Heart left ventricle (tissue), 13 donors: ENCODE data around the gene COL24A1.

Source experiments
- CTCF ChIP-seq, 12 donors: fragments of 200-600 bp; sonication (generic) in 4 of 12; IDR thresholded peaks; one replicate each; pipeline versions ENCODE4 v1.5.0 to v1.8.0; 2018 to 2022; ENCODE audit warnings: antibody characterized with exemption in 12 of 12, mild to moderate bottlenecking in 5 of 12
- POLR2A ChIP-seq, 2 donors: fragments of 450-650 bp; IDR thresholded peaks; one replicate each; pipeline ENCODE4 v1.6.1; 2017; ENCODE audit warnings: antibody characterized with exemption in 2 of 2, mild to moderate bottlenecking in 2 of 2, moderate library complexity in 2 of 2
- donor health status: ischemic (EF 13 %, LVEDD 7.1; RV severe dilation, severe dysfunction).
- donor health status: DM: no; HTN: yes; CAD: no.
- donor health status: DM: no; HTN: no; CAD: no.
- donor health status: ischemic (EF 25% LVEDD 6.9; RV normal size, moderate dysfunction).
- donor health status: ischemic (EF 25% LVEDD 5.7; RV mildly dilated, moderate dysfunction).
- donor health status: ischemic (EF 35%, LVEDD 5.7; RV mildly dilated, moderate dysfunction).
- donor health status: nonischemic (EF 11% LVEDD 7.7; RV severe dilation, severe dysfunction).
- donor health status: DM: yes; HTN: yes; CAD: no.
- donor health status: PGD.
- donor health status: ischemic (EF 29% LVEDD 5.4; RV normal size, mild dysfunction).
- donor health status: nonischemic (EF 23%, LVEDD 6.1; RV moderate dilation, normal function).

GRCh38 chr1:86184426-86184825 is 27.9 kb upstream of the COL24A1 start:
- no peak for TF ChIP-seq CTCF (IDR thresholded peaks at IDR 0.05)
- no peak for TF ChIP-seq POLR2A (IDR thresholded peaks at IDR 0.05)
